ENCODE results near the gene PLCH1.

DNA sequence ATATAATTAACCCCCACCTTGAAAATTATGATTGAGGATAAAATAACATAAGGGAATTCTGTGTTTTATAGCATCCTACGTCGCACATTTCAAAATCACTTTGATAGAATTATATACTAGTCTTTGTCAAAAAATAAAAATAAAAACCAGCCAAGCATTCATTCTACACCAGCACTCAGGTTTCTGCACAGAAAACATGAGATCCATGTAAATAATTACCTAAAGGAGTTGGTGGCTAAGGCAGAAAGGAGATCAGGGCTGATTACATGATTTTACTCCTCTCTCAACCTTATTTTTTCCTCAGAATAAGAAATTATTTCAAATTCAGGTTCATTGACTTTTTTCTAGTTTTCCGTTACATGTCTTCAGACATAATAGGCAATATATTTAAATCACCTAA is 194.5 kb downstream of the PLCH1 start:
- no peak for TF ChIP-seq EZH2 (IDR thresholded peaks at IDR 0.05; ENCODE audit: borderline replicate concordance, low read length)
- TF ChIP-seq, protein P1, sequence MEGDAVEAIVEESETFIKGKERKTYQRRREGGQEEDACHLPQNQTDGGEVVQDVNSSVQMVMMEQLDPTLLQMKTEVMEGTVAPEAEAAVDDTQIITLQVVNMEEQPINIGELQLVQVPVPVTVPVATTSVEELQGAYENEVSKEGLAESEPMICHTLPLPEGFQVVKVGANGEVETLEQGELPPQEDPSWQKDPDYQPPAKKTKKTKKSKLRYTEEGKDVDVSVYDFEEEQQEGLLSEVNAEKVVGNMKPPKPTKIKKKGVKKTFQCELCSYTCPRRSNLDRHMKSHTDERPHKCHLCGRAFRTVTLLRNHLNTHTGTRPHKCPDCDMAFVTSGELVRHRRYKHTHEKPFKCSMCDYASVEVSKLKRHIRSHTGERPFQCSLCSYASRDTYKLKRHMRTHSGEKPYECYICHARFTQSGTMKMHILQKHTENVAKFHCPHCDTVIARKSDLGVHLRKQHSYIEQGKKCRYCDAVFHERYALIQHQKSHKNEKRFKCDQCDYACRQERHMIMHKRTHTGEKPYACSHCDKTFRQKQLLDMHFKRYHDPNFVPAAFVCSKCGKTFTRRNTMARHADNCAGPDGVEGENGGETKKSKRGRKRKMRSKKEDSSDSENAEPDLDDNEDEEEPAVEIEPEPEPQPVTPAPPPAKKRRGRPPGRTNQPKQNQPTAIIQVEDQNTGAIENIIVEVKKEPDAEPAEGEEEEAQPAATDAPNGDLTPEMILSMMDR (IDR thresholded peaks at IDR 0.05; ENCODE audit: low read length): no peak
